OCI-LY7 (cell line): ENCODE measurements around the gene COL28A1.

Experiments used
- EZH2phosphoT487 ChIP-seq: fragments of 200-600 bp; sonication (generic); IDR thresholded peaks from 2 replicates; pipeline ENCODE4 v1.6.1; 2018; ENCODE audit warnings: low read depth, borderline replicate concordance, mild to moderate bottlenecking, mixed run types, antibody characterized with exemption, low read length, moderate library complexity, mixed read lengths
- TF ChIP-seq, protein P1 (sequence below): fragments of 200-600 bp; sonication (generic); conservative IDR thresholded peaks from 2 replicates; pipeline ENCODE4 v1.5.1; 2014; ENCODE audit warnings: mild to moderate bottlenecking, antibody characterized with exemption, low read length, moderate library complexity, mixed read lengths

- TF ChIP-seq, protein P1, sequence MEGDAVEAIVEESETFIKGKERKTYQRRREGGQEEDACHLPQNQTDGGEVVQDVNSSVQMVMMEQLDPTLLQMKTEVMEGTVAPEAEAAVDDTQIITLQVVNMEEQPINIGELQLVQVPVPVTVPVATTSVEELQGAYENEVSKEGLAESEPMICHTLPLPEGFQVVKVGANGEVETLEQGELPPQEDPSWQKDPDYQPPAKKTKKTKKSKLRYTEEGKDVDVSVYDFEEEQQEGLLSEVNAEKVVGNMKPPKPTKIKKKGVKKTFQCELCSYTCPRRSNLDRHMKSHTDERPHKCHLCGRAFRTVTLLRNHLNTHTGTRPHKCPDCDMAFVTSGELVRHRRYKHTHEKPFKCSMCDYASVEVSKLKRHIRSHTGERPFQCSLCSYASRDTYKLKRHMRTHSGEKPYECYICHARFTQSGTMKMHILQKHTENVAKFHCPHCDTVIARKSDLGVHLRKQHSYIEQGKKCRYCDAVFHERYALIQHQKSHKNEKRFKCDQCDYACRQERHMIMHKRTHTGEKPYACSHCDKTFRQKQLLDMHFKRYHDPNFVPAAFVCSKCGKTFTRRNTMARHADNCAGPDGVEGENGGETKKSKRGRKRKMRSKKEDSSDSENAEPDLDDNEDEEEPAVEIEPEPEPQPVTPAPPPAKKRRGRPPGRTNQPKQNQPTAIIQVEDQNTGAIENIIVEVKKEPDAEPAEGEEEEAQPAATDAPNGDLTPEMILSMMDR: no peak
- no peak for TF ChIP-seq EZH2phosphoT487
Observed at GRCh38 chr7:7475601-7476000, 60.1 kb downstream of the COL28A1 start.
